CD4-positive, alpha-beta T cell treated with Interleukin-2 at 100 ng/mL for 4 hours (primary cell): ENCODE results near the gene IMMP2L.

Source experiments
- DNase-seq: peaks from one replicate; pipeline ENCODE4 v3.0.0-alpha.2; 2020; ENCODE audit warnings: low spot score

The IMMP2L gene

GRCh38 chr7:111150709-111151108 is 411.6 kb downstream of the IMMP2L start:
- no peak for DNase-seq

GRCh38 chr7:111147708-111148533 is 414.4 kb downstream of the IMMP2L start:
- no peak for DNase-seq

- no peak for DNase-seq
Measured at GRCh38 chr7:111146136-111146535, 416.2 kb downstream of the IMMP2L start.

- no peak for DNase-seq
Measured at GRCh38 chr7:111145472-111145871, 416.8 kb downstream of the IMMP2L start.

- DNase-seq, result no peak
Measured at GRCh38 chr7:111140091-111140865, 422.0 kb downstream of the IMMP2L start.

GRCh38 chr7:111138586-111138985 is 423.7 kb downstream of the IMMP2L start:
- DNase-seq, result no peak

GRCh38 chr7:111138193-111138569 is 424.1 kb downstream of the IMMP2L start:
- DNase-seq, result peak; percentile 54

GRCh38 chr7:111137296-111138192 is 424.7 kb downstream of the IMMP2L start:
- no peak for DNase-seq

GRCh38 chr7:111132833-111133232 is 429.5 kb downstream of the IMMP2L start:
- DNase-seq, result no peak

GRCh38 chr7:111129435-111129834 is 432.9 kb downstream of the IMMP2L start:
- no peak for DNase-seq

- no peak for DNase-seq
Measured at GRCh38 chr7:111126987-111127386, 435.3 kb downstream of the IMMP2L start.

GRCh38 chr7:111115966-111116365 is 446.3 kb downstream of the IMMP2L start:
- no peak for DNase-seq

- no peak for DNase-seq
Measured at GRCh38 chr7:111113263-111114017, 448.9 kb downstream of the IMMP2L start.

GRCh38 chr7:111112439-111112838 is 449.9 kb downstream of the IMMP2L start:
- no peak for DNase-seq

- no peak for DNase-seq
Measured at GRCh38 chr7:111108496-111108895, 453.8 kb downstream of the IMMP2L start.

GRCh38 chr7:111108000-111108399 is 454.3 kb downstream of the IMMP2L start:
- DNase-seq, result no peak

GRCh38 chr7:111107579-111107978 is 454.7 kb downstream of the IMMP2L start:
- DNase-seq, result no peak

GRCh38 chr7:111105269-111105668 is 457.0 kb downstream of the IMMP2L start:
- DNase-seq, result no peak

- DNase-seq, result no peak
Measured at GRCh38 chr7:111104710-111105109, 457.6 kb downstream of the IMMP2L start.

GRCh38 chr7:111103678-111104274 is 458.5 kb downstream of the IMMP2L start:
- no peak for DNase-seq

- DNase-seq, result no peak
Measured at GRCh38 chr7:111103136-111103535, 459.2 kb downstream of the IMMP2L start.
